HG03045 (cell line): ENCODE measurements around the gene XPC.

ENCODE experiments used
- ATAC-seq: cut with Tn5 transposase; IDR thresholded peaks from one replicate; pipeline ENCODE4 v1.9.1; 2021; ENCODE audit warnings: mild to moderate bottlenecking, moderate library complexity; ENCODE audit not compliant: unreplicated experiment

XPC gene

DNA sequence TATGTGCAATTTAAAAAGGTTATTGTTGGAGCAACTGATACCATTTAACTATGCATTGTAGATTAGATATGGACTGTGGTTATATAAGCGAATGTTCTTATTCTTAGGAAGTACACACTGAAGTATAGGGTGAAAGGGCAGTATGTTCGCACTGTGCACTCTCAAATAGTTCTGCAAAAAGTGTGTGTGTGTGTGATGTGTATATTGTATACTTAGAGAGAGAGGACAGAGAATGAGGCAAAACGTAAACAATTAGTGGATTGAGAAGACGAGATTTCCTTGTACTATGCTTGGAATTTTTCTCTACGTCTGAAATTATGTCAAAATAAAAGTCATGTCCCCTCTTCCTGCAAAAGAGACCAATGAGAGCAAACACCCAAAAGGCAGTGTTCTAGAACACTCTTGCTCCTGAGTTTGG is 30.6 kb upstream of the XPC start:
- ATAC-seq = no peak

DNA sequence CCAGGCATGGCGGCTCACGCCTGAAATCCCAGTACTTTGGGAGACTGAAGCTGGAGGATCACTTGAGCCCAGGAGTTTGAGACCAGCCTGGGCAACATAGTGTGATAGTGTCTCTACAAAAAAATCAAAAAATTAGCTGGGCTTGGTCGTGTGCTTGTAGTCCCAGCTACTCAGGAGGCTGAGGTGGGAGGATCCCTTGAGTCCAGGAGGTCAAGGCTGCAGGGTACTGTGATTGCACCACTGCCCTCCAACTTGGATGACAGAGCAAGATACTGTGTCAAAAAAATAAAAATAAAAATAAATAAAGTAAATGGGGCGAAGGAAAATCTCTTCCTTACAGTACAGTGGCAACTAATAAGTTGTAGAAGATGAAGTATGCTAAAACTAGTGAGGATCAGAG is 29.8 kb upstream of the XPC start:
- ATAC-seq = no peak

DNA sequence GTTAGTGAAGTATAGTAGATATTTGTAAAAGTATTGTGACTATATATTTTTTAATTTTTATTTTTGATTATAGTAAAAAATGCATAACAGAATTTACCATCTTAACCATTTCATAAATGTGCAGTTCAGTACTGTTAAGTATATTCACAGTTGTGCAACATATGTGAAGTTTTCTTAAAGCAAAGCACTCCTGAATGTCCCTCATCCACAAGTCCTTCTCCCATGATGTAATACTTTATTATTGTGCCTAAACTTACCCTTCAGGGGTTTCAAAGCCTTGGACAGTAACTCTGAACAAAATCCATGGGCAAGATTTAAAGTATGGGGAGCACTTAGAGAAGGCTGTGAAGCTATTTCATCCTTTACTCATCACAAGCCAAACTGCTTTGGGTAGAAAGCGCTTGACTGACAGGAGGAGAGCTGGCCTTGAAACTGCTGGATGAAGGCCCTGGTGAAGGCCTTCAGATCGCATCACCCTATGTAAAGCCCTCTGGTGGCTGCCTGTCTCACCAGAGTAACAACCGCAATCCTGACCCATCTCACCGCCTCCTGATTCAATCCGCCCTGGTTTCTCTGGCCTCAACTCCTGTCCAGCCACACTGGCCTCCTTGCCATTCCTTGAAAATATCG is 28.3 kb upstream of the XPC start:
- ATAC-seq = no peak

DNA sequence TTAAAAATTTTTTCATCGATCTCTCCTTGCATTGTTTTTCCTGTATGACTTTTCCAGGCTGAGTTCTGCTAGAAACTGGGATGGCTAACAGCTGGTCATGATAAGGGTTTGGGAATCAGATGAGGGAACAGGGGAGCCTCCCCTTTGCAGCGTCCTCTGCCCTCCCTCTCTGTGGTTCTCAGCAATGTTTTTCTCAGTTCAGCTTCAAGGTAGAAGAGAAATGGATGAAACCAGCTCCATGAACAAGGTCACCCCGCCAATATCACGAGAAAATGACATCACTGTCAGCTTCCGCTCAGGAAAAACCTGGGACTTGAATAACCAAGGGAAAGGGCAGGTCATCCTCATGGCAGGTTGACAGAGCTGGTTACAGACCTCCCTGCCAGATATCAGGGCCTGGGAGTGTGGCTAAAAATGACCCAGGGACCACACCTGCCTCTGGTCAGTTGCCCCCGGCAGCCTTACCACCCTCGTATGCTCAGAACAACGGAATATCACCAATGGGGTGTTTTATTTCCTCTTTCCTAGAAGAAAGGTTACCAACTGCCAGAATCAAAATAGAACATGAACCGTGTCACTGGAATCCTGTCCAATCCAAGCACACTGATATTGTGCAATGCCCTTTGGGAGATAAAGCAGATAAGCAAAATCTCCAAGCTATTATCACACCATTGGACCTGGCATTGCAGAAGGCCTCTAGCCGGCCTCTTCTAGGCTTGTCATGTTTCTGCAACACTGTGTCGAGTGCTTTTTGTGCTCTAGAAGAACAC is 26.3 kb upstream of the XPC start:
- ATAC-seq = no peak

DNA sequence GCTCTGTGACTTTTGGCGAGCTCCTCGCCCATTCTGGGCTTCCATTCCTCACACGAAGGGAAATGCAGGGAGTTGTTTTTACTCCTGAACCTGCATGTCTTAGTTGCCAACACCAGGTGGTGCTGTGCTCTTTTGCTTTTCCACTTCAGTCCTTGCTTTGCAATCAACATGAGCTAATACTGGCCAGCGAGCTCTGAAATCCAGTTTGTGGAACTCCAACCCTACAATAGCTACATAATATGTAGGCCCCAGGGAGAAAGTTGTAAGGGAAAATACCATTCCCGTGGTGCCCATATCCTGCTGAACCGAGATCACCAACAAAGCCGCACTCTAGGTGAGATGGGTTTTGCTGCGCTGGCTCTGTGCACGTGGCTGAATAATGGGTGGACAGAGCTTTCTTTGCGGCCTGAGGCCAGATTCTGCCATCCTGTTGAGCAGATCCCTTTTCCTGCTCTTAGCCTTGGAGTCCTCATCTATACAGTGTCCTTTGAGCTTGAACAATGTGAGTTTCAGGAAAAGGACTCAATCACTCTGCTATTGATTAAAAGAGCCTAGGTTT is 25.2 kb upstream of the XPC start:
- no peak for ATAC-seq

DNA sequence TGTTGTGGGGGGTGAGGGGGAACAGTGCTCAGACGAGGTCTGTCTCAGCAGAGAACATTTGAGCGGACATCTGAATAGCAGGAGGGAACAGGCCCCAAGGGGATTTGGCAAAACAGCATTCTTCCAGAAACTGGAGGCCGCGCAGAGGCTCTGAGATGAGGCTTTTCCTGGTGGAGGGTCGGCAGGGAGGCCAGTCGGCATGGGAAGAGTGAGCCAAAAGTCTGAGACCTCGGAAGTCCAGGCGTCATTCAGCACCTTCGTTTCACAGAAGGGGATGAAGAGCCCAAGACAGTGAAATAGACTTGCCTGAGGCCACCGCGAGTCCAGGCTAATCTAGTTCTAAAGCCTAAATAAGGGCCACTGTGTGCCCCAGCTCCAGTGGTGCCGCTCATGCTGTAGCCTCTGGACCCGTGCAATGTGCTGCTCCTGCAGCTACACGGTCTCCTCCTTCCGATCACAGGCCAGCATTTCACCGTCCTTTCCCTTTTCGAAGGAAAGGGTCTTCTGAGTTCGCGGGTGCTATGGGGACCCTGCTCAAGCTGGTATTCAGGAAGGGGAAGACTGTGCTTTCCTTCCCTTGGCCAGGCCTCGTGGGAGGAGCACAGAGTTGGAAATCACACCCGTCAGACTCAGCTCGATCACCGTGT is 24.6 kb upstream of the XPC start:
- ATAC-seq = no peak

DNA sequence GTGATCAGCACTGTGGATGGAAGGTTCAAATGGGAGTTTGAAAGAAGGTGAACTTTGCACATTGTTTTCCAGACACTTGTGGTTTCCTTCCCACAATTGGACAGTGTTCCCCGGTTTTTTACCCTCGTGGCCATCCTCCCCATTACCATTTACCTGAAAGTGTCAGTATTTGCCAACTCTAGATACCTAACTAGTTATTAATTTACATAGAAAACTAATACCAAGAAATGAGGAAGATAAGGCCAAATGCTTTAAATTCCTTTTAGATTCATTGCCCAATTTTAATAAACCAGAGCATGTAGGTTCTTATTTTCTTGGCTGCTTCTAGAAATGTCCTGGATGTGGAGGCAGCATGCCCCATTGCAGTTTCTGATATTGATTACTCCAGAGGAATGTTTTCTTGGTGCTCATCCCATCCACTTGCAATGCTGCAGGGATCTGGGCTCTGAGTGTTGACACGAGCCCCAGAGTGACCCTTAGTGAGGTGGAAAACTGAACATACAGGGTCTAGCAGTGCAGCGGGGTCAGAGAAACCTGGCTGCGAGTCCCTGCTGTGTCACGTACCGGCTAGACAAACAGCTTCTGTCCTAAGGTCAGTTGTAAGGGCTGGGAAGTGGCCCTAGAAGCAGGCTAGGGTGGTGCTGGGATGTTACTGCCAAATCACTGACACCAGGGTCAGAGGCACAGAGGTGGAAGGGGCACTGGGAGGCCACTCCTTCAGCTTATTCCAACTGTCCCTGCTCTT is 23.7 kb upstream of the XPC start:
- no peak for ATAC-seq

DNA sequence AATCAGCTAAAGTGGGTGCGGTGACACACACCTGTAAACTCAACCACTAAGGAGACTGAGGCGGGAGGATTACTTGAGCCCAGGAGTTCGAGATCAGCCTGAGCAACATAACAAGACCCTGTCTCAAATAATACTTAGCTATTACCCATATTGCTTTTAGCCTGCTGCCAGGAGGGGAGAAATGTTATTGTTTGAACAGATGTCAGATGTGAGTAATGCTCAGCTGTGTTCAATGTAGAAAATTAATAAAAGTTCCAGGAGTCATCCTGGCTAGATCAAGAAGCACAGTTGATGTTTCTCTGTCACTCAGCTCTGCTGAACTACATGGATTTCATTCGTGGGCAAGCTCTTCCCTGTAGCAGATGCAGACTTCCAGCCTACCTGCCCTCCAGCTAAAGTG is 22.4 kb upstream of the XPC start:
- no peak for ATAC-seq

DNA sequence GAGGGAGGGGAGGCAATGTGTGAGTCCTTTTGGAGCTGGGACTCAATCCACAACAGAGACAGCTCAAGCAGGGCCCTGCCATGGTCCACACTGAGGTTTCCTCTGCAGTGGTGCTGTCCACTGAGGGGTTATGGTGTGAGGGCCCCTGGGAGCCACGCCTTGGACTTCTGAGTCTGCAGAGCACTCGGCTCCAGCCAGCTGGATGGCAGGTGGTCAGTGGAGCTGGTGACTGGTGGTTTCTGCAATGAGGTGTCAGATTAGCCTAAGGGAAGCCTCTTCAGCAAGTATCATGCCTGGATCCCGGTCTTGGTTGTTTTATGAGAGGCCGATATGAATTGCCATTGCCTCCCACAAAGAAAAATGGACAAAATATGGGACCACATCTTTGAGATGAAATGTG is 21.9 kb upstream of the XPC start:
- ATAC-seq = no peak

DNA sequence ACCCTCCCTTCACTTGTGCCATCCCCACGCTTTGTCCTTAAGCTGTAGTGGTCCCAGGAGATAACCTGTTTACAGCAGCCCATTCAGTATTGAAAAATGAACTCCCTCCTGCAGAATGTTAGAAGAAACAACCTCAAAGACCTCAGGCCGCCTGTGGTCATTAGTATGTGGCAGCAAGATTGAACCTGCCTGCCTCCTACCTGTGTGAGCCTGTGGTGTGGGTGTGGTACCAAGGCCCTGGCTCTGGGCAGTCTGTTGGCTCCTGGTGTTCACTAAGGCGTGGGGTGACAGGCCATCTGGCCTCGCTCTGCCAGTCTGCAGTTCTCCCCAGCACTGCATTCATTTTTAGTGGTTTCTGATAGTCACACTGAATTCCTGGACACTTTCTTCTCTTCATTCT is 21.2 kb upstream of the XPC start:
- no peak for ATAC-seq

DNA sequence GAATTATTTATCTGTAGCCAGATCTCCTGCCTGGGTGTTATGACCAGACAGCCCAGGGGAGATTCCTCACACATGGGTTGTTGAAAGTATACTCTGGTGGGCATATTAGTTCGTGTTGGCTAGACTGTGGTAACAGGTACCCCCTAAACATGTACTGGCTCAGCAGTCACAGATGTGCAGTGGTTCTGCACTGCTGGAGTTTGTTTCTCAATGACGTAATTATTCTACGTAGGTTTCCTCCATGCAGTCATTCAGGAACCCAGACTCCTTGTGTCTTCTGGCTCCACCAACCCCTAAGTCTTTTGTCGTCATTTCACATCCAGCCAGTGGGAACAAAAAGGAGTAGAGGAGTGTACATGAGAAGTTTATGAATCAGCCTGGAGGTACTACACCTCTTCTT is 16.5 kb upstream of the XPC start:
- ATAC-seq = no peak

DNA sequence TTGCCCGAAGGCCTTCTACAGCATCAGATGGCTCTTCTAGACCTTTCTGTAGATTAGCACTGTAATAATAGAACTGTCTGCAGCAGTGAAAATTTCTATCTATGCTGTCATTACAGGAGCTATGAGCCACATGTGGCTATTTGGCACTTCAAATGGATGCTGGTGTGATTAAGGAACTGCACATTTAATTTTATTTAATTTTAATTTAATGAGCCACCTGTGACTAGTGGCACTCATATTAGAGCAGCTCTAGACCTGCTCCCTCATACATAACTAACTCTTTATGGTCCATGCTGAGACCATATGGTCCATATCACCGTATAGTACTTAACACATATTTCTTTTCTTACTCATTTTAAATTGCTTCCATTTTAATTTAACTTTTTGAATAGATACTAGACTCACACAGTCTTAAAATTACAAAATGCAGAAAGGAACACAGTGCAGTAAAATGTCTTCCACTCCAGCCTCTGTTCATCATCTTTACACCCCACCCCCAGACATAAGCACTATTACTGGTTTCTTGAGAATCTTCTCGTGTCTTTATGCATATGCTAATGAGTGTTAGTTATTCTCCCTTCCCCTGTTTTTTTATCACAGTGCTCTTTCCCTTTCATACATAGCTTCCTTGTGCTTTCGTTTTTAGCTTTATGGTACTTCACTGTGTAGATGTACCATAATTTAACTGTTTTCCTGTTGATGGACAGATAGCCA is 9.8 kb upstream of the XPC start:
- no peak for ATAC-seq

DNA sequence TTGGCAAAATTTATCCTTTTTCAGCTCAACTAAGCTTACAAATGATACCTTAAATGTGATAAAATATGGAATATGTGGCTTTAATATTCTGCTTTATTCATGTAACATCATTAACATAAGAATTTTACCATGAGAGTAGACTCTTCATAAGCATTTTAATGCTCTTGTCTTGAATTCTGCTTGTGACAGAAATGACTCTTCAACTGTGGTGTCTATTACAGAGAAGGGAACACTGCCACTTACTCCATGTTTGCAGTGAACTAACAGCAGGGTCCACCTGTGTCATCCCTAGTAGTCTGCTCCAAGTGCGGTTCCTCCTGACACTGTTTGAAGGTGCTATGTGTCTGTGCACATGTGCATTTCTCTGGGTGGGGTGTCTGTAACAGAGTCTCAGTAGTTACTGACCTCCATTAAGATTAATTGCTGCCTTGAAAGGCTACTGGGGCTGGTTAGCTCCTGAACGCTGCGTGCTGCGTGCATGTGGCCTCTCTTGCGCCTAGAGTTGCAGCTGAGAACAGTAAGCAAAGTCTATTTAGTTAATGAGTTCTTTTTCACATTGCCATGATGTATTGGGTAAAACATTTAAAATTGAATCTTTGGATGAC is 8.6 kb upstream of the XPC start:
- no peak for ATAC-seq

DNA sequence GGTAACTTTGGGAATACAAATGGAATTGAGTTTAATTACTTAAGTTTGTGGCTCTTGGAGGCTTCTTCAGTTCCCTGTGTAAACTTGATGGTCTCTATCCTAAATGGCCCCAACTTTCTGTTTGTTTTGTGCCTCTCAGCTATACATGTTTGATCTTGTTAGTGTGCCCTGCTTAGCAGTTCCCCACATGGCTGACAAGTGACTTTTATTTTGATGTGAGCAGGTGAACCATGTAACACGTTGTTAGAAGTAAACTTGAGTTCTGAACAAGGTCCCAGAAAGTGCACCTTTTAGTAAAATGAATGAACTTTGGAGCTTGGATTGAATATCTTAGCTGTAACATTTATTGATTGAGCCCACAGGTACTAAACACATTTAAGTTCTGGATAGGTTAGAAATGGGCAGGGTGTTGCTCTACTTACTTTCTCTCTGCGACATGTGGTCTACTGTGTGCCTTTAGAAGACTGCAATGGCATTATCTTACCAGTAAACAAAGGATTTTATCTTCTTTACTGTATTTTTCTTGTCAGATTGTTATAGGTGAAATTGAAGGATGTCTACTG is 4.7 kb upstream of the XPC start:
- ATAC-seq = no peak

DNA sequence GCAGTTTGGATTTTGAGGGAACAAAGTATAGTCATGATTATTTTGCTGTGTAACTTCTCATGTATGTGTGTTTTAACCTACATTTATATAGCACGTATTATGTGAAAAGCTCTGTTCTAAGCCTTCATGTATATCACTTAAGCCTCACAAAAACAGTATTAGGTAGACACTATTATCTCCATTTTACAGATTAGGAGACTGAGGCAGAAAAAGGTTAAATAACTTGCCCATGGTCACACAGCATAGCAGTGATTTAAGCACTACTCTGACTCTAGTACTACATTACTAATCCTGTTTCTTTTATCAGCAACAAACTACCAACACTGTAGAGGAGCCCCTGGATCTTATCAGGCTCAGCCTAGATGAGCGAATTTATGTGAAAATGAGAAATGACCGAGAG is 2.9 kb upstream of the XPC start:
- no peak for ATAC-seq

DNA sequence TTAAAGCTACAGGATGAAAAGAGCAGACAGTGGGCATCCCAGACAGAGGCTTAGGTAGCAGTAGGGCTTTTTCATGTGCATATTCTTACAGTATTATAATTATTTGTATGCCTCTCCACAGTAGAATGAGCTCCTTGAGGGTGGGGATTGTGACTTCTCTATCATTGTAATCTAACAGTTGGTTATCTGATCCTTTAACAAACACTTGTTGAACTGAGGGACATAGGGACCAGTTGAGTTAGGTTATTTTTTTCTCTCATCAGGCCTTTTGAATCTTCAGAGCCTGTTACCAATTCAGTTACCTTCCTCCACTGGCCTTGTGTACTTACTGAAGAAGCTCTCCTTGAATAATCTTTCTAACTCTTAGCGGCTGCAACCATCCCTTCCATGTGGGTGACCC is 1.4 kb upstream of the XPC start:
- ATAC-seq = no peak

DNA sequence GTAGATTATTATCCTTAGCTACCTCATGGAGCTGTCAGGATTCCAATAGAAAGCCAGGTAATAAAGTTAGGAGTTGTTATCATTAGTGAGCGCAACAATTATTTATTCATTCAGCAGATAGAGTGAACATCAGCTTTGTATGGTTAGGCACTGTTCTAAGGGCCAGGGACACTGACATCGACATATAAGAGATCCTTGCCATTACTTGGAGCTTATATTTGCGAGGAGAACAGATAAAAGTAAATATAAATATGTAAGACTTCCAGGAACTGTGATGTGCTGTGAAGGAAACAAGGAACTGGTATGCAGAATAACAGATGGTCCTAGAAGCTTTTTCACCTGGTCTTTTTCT is 689 bp upstream of the XPC start:
- ATAC-seq = no peak

DNA sequence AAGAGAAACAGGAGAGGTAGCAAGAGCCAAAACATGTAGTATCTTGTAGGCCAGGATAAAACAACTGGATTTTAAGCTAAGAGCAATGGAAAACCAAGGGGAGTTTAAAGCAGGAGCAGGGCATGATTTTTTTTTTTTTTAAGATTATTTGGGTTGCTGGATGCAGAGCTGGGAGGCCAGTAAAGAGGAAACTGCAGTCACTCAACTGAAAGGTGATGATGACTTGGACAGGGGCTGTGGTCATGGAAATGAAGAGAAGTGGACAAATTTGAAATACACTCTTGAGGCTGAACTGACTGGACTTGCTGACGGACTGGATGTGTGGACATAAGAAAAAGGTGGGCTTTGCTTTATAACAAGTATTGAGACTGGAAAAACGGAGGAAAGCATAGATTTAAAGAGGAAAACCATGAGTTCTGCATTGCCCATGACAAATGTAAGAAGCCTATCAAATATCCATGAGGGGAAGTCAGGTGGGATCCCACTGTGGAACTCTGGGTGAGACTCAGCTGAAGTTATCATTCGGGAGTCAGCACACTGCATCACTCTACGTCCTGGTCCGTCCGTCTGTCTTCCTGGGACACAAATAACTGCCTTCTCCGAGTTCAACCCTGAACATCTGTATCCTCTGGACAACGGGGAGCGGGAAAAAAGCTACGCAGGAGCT is 688 bp downstream of the XPC start:
- no peak for ATAC-seq

DNA sequence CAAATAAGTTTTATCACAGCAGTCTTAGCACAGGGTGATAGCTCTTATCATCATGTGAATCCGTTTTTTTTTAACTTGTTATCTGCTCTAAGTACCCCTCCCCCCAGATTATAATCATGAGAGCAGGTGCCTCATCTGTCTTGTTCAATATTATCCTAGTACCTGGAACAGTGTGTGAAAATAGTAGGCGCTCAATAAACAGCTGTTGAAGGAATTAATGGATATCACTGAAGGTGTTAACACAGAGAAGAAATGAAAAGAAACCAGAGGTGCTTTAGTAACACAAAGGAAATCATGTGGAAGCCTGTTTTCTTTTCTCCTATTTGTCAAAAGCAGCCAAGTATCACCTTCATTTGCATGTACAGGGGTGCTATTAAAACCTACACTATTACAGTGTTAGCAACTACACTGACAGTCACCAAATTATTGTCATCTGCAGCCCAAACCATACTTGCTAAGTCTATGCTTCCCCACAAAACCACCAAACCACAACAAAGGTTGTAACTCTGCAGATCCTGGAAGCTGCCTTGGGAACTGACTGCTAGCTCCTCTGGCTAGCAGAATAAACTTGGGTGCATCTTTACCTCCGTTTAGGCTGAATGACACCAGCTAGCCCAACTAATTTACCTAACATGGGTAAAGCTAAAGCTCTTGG is 2.9 kb downstream of the XPC start:
- ATAC-seq = no peak
